Sigmoid colon (tissue), 4 donors: ENCODE measurements around the gene FAM83E.

ENCODE experiments used
- EP300 ChIP-seq, 4 donors: sonication (generic); formaldehyde crosslinking; IDR thresholded peaks; one replicate each; pipeline ENCODE4 v1.6.1; 2017; ENCODE audit warnings: antibody characterized with exemption in 4 of 4
- POLR2A ChIP-seq, 2 donors: fragments of 450-650 bp; IDR thresholded peaks; one replicate each; pipeline ENCODE4 v1.6.1; 2016; ENCODE audit warnings: antibody characterized with exemption in 2 of 2, mild to moderate bottlenecking in 2 of 2, moderate library complexity in 2 of 2
- POLR2AphosphoS5 ChIP-seq, 4 donors: sonication (generic); formaldehyde crosslinking; IDR thresholded peaks; one replicate each; pipeline ENCODE4 v1.6.1; 2017; ENCODE audit warnings: antibody characterized with exemption in 4 of 4
- TF ChIP-seq, protein P1 (sequence below), 4 experiments: fragments of 450-650 bp in 3 of 4; fragments of 200-600 bp in 1 of 4; IDR thresholded peaks; one replicate each; pipeline ENCODE4 v1.5.1; 2016 to 2019; ENCODE audit warnings: antibody characterized with exemption in 4 of 4, mild to moderate bottlenecking in 3 of 4, moderate library complexity in 2 of 4

GRCh38 chr19:48646722-48647216, 31.9 kb upstream of the FAM83E start:
- TF ChIP-seq, protein P1, sequence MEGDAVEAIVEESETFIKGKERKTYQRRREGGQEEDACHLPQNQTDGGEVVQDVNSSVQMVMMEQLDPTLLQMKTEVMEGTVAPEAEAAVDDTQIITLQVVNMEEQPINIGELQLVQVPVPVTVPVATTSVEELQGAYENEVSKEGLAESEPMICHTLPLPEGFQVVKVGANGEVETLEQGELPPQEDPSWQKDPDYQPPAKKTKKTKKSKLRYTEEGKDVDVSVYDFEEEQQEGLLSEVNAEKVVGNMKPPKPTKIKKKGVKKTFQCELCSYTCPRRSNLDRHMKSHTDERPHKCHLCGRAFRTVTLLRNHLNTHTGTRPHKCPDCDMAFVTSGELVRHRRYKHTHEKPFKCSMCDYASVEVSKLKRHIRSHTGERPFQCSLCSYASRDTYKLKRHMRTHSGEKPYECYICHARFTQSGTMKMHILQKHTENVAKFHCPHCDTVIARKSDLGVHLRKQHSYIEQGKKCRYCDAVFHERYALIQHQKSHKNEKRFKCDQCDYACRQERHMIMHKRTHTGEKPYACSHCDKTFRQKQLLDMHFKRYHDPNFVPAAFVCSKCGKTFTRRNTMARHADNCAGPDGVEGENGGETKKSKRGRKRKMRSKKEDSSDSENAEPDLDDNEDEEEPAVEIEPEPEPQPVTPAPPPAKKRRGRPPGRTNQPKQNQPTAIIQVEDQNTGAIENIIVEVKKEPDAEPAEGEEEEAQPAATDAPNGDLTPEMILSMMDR (IDR thresholded peaks at IDR 0.05), result no peak
- TF ChIP-seq POLR2A (IDR thresholded peaks at IDR 0.05) (no peak), POLR2AphosphoS5 (IDR thresholded peaks at IDR 0.05) (no peak), EP300 (IDR thresholded peaks at IDR 0.05) (no peak)
